Myocyte (in vitro differentiated cells): ENCODE results near the gene WNK2. TPM values are rescaled to one million over a fixed set of nuclear protein-coding genes. Genes with fewer than 3 reads are reported as not detected.
"Not testable (repeated sequence)": the region's sequence is repeated elsewhere in the genome, so short reads cannot be mapped to it uniquely, and the experiment has no call there.

Experiments used
- DNase-seq: peaks from one replicate; pipeline ENCODE4 v3.0.0-alpha.2; 2012; ENCODE audit warnings: low read depth
- polyA plus RNA-seq: library from polyadenylated mRNA; unstranded; fragments of >200 nt; gene quantifications from one replicate; pipeline ENCODE4 v1.2.1, GENCODE V29; 2012; ENCODE audit warnings: missing spikeins
- total RNA-seq: library from RNA; depleted of rRNA; stranded (reverse); fragments of >200 nt; gene quantifications from 2 replicates; pipeline ENCODE4 v1.2.3, GENCODE V29; 2014

The WNK2 gene
- total RNA-seq = not detected in 2 replicates
- not detected for polyA plus RNA-seq

DNA sequence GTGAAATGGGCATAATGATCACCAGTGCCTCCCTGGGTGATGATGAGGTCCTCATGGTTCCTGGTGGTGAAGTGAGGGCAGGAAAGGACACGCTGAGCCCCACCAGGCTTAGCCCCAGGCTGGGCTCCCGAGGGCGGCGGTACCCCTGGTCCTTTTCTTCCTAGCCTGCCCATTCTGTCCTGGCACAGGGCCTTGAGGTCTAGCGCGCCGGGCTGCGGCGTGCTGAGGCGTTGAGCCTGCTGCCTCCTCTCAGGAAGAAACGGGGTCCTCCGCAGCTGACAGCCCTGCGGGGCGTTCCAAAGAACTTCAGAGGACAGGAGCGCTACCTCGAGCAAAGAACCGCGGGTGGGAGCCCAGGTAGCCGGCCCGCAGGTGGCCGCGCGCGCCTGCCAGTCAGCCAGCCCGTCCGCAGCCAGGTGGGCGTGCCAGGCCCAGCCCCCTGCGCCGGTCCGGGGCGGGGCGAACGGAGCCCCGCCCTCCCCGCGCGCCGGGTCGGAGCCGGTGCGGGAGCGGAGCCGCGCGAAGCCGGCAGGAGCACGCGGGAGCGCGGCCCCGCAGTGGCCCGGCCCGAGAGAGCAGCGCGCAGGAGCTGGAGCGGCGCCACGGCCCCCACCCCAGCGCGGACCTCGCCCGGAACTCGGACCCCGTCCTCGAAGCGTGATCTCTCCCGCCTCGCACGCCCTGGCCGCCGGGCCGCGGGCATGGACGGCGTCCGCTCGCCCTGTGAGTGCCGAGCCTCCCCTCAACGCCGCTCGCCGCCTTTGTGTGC is at the start of gene WNK2:
TSS of gene WNK2 (plus strand) at position 477 of the 769 bp plus-strand sequence. CDS start 791 bp downstream, outside the sequence.
- DNase-seq = no peak

DNA sequence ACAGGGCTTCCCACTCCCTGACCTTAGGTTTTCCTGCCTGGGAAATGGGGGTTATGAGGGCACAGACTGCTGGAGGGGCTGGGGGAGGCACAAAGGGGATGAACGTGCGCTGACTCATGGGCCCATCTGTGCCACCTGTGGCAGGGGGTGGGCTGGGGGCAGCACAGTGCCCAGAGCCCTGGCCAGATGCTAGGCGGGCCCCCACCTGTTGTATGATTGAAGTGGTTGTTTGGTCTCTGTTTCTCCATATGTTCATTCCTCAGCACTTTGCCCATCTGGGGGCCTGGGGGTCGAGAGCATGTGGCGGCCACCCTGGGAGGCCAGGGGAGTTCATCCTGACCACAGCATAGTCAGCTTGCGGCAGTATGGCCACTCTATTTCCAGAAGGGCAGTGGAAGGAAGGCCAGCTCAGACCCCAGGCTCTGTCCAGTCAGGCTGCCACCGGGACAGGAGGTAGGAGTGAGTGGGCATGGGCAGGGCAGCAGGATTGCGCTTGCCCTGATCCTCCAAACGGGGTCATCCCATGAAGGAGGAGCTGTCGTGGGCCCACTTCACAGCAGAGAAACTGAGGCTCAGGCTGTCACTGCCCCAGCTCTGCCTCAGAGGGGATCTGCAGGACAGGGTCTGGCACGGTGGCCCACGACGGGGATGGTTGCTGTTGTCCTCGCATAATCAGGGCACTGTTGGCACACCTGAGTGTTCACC is 49.0 kb upstream of the WNK2 start:
- DNase-seq = peak; percentile 80

- peak; percentile 64 for DNase-seq
Measured at GRCh38 chr9:93136011-93136440, 47.9 kb upstream of the WNK2 start.

- no peak for DNase-seq
Measured at GRCh38 chr9:93137362-93137761, 46.6 kb upstream of the WNK2 start.

DNA sequence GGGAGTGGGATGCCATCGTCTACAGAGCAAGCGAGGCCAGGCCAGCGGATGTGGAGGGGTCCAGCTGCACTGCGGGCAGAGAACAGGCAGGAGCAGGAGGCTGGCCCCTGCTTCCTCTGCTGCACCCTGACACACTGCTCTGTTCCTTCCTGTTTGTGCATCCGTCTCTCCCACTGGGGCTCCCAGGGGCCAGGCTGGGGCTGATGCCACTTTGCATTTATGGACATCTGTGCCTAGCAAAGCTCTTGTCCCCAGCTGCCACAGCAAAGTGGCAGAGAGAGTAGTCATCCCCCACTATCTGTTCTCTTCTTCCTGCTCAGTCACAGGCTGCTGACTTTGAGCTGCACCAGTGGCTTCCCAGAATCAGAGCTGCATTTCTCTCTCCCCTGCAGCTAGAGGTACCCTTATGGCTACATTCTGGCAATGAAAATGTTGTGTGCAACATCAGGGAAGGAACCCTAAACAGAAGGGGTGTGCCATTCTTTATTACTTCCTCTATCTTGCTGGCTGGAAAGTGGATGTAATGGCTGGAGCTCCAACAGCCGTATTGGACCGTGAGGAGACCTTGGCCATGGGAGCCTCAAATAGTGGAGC is 45.7 kb upstream of the WNK2 start:
- no peak for DNase-seq

DNA sequence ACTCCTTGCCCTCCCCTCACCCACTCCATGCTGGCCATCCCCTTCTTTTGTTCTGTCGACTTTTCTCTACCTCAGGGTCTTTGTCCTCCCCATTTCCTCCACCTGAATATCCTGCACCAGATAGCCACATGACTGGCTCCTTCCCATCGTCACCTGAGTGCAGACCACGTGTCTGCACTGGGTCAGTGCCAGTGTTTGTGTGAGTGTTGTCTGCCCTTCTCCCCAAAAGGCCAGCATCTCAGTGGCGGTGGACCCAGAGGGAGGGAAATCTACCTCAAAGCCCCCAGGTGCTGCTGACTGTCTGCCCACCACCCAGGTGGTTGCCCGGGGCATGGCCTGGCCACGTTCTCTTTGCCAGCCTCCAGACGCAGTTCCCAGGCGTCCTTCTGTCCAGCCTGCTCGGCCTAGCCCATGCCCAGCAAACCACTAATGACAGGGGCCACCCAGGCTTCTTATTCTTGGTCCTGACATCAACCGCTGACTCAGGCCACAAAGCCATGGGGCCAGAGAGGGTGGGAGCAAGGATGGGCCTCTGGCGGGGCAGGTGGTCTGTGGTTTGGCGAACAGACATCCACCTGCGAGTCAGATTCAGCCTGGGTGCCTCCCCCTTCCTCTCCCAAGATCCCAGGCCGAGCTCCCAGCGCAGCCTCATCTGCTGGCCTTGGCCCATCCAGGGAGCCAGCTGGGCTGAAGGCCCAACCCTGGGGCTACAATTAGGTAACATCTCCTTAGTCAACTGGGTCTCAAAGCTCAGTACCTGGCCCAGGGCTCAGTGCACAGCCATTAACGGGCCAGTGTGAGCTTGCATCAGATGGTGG is 44.4 kb upstream of the WNK2 start:
- DNase-seq = peak; percentile 97

DNA sequence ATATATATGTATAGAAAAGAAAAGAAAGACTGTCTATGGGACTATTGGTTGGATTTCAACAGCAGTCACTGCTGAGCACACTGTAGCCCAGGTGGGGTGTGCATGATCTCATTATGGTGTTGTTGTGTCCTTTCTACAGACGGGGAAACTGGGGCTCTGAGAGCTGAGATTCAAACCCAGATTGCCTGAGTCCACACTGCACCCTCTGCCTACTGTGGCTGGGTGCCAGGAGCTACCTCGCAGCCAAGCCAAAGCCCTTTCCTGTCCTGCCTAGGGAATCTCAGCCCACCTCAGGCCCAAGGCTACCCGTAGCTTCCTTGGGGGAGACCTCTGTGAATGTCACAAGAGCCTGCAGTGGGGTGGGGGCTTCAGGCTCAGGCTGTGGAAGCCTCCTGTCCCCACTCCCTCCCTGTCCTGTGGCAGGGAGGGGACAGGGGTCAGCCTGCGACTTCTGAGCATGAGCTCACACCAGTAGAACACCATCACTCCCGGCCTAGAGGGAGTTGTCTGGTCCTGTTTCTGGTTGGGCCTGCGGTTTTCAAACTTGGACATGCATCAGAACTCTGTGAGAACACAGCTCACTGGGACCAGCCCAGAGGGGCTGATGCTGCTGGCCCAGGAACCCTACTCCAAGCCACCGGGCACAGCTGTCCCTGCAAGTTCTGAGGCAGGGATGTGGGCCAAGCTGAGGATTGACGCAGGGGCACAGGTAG is 42.0 kb upstream of the WNK2 start:
- peak; percentile 64 for DNase-seq

DNA sequence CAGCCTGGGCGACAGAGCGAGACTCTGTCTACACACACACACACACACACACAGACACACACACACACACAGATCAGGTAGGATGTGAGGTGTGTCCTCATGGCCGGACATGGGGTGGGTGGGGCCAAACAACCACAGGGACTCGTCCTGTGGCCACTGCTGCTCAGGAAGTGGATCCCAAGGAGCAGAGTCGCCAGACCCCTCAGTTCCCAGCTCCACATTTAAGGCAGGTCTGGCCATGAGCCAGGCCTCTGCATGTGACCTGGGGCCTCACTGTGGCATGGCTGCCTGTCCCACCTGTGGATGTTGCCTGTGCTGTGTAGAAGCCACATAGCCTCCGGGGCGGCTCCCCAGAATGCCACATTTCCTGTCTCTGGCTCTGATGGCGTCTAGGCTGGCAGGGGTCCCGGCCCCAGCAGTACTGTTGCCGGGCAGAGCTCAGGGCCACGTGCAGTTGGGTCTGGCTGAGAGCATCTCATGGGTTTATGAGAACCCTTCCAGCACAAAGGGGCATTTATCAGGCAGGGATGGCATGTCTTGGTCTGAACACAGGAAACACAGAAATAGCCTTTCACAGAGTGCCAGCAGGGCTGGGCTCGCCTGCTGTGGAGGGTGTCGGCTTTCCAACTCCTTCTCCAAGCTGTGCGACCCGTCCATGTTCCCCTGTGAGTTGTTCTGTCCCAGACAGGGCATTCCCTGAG is 40.0 kb upstream of the WNK2 start:
- peak; percentile 87 for DNase-seq

DNA sequence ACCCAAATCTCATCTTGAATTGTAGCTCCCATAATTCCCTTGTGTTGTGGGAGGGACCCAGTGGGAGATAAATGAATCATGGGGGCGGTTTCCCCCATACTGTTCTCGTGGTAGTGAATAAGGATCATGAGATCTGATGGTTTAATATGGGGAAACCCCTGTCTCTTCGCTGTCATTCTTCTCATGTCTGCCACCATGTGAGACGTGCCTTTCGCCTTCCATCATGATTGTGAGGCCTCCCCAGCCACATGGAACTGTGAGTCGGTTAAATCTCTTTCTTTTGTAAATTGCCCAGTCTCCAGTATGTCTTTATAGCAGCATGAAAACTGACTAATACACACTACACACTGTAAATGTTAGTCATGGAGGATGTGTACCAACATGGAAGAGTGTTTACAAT is 37.2 kb upstream of the WNK2 start:
- DNase-seq = not testable (repeated sequence)

- DNase-seq = no peak
Measured at GRCh38 chr9:93147632-93148031, 36.3 kb upstream of the WNK2 start.

GRCh38 chr9:93148721-93149120 is 35.2 kb upstream of the WNK2 start:
- DNase-seq = no peak

- DNase-seq = no peak
Measured at GRCh38 chr9:93149361-93149760, 34.6 kb upstream of the WNK2 start.

DNA sequence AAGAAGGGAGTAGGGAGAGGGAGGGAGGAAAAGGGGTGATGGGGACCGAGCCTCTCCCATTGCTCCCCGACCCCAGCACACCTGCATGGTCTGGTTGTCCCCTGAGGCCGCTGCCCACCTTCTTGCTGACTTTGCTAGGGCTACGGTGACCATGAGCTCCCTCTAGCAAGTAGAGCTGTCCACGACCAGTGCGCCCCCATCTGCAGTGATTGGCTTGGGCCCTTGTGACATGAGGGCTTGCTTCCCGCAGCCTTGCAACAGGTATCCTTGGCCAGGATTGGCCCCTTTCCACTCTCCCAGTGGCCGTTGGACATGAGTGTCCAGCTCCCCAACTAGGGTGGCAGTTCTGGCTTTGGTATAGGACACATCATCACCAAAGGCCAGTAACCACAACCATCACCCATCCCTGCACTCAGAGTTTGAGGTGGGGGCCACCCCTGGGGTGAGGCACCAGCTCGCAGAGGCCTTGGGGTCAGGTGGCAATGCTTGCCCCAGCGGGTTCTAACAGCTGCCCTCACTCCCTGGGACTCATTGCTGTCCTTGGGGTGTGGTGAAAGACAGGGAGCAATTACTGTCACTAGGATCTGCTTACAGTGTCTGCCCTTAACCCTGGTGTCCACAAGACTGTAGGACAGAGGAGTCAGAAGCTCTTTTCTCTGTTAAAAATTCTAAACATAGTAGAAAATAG is 32.7 kb upstream of the WNK2 start:
- DNase-seq = peak; percentile 61

DNA sequence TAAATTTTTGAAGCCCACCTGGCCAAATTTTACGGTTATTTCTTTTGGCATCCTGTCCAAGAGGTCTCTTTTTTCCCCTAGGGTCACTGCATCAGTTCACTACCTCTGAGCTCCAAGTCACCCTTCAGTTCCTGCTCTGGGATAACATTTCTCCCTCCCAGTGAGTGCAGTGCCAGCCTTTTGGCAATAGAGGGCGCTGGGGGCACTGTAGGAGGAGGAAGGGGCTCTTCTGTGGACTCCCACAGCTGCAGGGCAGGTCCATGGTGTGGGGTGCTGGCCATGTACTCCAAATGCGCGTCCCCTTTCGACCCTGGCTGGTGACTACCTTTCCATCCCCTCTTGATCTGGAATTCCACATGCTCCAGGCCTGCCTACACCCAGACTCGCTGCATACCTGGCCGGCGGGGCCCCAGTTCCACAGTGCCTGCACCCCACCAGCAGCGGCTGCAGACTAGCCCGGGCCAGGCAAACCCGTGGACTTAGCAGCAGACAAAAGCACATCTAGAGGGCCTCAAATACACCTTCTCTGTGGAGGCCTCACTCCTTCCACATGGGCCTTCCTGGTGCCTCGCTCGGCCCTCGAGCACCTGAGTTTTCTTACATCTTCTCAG is 29.5 kb upstream of the WNK2 start:
- no peak for DNase-seq

- no peak for DNase-seq
Measured at GRCh38 chr9:93155716-93156474, 28.0 kb upstream of the WNK2 start.

DNA sequence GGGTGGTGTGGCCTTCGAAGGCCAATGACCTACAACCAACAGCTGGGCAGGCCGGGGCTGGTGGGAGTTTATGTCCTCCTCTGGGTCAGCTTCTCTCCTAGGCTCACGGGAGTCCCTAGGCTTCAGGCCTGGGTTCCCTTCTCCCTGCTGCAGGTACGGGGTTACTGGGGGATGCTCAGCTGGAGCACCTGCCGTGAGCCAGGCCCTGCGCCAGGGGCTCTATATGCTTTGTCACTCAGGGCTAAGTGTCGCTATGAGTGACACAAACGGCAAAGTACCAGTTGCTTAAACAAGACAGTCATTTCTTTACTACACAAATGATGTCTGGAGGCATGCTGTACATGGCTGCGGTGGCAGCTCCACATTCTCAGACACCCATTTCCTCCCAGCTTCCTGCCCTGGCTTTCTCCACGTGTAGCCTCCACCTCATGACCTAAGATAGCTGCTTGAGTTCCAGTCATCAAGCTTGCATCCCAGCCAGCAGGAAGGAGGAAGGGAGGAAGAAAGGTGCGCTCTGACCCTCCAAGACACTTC is 27.4 kb upstream of the WNK2 start:
- no peak for DNase-seq

DNA sequence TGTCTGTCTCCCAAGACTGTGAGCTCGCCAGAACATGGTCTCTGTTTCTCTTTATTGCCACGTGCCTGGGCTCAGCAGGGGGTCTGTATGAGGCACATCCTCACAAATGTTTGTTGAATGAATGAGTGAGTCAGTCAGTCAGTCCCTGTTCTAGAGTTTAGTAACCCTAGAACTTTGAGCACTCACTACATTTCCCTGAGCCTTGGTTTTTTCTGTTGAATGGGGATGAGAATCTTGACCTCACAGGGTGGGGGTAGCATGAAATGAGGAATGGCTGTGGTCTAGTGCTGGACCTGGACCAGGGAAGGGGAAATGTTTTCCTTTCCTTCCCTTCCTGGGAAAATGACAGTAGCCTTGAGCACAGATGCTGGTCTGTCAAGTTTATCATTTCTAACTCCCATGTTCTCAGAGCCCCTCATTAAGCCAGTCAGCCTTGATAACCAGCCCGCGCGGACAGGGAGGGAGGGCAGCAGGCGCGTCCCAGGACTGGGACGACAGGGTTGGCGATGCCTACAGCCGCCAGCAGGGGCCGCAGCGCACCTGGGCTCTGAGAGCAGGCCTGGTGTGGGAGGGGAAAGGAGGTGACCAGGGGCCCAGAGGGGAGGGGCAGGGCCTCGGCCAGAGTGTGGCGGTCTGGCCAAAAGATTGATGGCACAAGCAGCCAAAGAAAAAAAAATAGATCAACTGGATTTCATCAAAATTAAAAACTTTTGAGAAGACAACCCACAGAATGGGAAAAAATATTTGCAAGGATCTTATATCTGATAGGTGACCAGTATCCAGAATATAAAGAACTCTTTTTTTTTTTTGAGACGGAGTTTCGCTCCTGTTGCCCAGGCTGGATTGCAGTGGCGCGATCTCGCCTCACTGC is 24.1 kb upstream of the WNK2 start:
- DNase-seq = peak; percentile 77
